D721Med (cell line): ENCODE results near the gene TCERG1L.
"Not testable (repeated sequence)": the region's sequence is repeated elsewhere in the genome, so short reads cannot be mapped to it uniquely, and the experiment has no call there.

Experiments used
- DNase-seq: peaks from one replicate; pipeline ENCODE4 v3.0.0; 2011; ENCODE audit warnings: low spot score; ENCODE audit not compliant: insufficient read length
- FAIRE-seq: peaks from 2 replicates; lab custom pipeline; 2011; peaks lifted over from hg19 to GRCh38; lab: Jason Lieb, UNC
- TF ChIP-seq, protein P1 (sequence below): IDR thresholded peaks from 2 replicates; pipeline ENCODE4 v1.5.1; 2012; ENCODE audit warnings: mild to moderate bottlenecking, control low read depth; ENCODE audit not compliant: insufficient read depth; ENCODE audit errors: missing control alignments

Gene TCERG1L

DNA sequence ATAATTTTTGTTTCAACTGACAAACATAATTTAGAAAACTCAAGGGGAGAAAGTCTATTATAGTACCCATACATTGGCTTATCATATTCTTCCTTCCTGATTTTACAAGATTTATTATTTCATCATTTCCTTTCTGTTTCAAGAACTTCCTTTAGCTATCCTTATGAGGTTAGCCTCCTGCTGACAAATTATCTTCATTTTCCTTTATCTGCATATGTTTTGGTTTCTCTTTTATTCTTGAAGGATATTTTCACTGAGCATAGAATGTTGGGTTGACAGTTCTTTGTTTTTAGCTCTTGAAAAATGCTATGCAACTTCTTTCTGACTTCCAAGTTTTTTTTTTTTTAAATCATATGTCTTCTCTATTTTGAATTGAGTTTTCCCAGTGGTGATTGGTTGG is 21.3 kb upstream of the TCERG1L start:
- TF ChIP-seq, protein P1, sequence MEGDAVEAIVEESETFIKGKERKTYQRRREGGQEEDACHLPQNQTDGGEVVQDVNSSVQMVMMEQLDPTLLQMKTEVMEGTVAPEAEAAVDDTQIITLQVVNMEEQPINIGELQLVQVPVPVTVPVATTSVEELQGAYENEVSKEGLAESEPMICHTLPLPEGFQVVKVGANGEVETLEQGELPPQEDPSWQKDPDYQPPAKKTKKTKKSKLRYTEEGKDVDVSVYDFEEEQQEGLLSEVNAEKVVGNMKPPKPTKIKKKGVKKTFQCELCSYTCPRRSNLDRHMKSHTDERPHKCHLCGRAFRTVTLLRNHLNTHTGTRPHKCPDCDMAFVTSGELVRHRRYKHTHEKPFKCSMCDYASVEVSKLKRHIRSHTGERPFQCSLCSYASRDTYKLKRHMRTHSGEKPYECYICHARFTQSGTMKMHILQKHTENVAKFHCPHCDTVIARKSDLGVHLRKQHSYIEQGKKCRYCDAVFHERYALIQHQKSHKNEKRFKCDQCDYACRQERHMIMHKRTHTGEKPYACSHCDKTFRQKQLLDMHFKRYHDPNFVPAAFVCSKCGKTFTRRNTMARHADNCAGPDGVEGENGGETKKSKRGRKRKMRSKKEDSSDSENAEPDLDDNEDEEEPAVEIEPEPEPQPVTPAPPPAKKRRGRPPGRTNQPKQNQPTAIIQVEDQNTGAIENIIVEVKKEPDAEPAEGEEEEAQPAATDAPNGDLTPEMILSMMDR = no peak
- FAIRE-seq (no peak), DNase-seq (no peak)

DNA sequence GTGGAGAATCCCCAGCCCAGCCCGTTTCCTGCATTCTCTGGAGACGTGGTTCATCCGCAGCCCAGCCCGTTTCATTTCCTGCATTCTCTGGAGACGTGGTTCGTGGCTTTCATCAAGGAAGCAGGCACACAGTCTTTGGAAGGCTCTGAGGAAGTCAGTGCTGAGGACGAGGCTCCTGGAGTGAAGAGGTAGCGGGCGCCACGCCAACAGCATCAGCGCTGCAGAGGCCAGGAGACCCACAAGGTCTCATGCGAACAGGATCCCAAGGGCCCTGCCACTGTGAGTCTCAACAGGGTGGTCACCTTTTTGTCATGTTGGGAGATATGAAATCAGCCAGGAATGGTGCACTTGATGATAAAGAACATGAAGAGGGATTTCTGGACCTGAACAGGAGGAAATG is 12.4 kb upstream of the TCERG1L start:
- DNase-seq (no peak), FAIRE-seq (no peak)
- TF ChIP-seq, protein P1 = no peak

DNA sequence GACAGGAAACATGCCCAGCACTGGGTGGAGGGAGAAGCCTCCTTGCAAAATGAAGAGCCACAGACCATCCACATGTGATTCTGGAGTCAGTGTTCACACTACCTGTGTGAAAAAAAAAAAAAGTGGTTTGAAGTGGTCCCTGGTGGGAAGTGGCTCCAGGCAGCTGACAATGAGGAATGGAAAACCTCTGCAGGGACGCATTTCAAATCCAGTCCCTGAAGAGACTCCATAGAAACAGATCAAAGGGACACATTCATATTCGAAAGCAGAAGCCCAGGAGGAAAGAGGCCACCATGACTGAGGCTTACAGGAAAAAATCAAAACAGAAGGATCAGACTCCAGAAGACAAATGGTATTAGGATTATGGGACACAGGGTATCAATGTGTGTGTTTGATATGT is 11.5 kb upstream of the TCERG1L start:
- DNase-seq (no peak), FAIRE-seq (no peak)
- TF ChIP-seq, protein P1 = no peak

DNA sequence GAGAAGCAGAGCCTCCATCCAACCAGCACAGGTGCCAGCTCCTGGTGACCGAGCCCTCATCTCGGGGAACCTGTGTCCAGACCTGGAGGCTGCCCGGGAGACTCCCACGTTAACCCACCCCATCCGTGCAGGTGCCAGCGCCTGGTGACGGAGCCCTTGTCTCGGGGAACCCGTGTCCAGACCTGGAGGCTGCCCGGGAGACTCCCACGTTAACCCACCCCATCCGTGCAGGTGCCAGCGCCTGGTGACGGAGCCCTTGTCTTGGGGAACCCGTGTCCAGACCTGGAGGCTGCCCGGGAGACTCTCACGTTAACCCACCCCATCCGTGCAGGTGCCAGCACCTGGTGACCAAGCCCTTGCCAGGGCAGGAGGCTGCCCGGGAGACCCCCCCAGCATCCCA is 11.1 kb upstream of the TCERG1L start:
- DNase-seq, FAIRE-seq: not testable (repeated sequence)

DNA sequence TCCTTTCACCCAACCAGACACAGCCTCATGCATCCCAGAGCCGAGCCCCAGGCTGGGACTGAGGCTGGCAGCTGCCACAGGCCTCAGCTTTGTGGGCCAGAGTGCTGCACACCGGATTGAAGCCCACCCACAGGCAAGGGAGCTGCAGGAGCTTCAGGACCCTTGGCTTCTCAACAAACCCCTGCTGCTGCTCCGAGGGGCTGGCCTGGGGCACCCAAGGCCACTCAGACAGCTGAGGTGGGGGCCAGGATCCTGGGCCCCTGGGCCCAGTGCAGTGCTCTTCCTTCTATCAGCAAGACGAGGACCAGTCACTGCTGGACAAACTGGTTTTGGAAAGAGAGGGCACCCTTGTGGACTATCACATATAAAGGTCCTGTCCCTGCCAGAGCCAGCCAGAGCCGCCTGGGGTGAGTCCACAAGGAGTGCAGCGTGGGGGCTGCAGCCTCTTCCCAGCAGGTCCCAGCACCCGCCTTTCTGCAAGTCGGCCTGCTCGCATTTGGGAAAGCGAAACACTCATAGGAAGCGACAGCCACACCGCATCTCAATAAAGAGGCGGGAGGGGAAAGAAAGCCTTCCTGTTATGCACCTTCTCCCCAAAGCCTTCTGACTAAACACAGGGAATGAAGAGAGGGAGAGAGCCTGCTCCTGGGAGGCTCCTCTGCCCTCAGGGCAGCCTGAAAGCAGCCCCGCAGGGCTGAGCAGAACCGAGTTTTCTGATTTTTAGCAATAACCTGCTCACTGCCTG is 9.5 kb upstream of the TCERG1L start:
- FAIRE-seq = no peak
- TF ChIP-seq, protein P1 = no peak

DNA sequence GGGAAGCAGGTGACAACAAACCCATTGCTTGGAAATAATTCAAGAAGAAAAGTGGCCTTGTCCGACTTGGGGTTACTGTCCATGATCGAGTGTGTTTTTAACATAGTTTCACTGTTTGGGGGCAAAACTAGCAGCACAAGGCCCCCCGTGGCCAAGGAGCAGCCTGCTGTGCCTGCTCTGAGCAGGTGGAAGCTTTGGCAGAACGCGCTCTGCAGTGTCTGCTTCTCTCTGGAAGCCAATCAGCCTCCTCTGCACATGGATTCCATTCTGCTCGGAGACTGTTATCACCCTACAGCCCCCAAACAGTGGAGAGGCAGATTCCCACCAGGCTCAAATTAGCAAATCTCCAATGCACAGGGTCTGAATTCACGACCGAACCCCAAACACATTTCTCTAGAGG is 7.3 kb upstream of the TCERG1L start:
- FAIRE-seq (no peak), DNase-seq (no peak)
- TF ChIP-seq, protein P1 = no peak

More for the DNA sequence above, 9.5 kb upstream of the TCERG1L start:
- no peak for DNase-seq

DNA sequence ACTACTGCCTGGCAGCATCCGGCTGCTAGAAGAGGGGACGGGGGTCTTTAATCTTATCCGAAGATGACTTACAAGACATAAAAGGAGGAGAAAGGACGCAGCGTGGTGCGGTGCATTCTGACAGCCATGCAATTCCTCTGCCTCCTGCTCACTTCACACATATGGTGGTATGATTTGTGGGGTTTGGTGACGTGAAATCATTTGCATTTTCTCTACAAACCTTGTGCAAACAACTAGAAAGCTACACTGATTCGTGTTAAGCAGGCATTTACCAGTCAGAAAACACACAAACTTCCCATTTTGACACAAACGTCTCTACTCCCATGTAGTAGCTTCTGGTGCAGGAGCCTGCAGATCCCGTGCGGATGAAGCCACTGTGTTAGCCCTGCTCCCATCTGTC is 6.8 kb upstream of the TCERG1L start:
- TF ChIP-seq, protein P1 = no peak
- DNase-seq = no peak
- FAIRE-seq = no peak
